Measurements from ENCODE around the gene CRHR2.

CRHR2 gene

DNA sequence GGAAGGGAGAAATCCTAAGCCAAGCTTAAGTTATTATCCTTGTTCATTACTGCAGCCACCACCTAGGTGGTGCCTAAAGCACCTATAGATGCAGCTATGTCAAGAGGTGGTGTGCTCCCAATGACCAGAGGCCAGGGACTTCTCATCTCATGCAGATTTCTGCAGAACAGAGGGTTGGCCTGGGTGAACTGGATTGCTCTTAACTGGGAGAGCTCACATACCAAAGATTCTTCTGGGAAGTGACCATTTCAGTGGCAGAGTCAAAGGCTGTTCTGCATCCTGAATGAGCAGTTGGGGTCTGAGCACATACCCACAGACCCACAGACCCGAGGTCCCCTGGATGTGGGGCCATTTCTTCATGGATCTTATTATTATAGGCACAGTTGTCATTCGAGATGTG is 2.1 kb upstream of the CRHR2 start:
- TF ChIP-seq, protein P1, sequence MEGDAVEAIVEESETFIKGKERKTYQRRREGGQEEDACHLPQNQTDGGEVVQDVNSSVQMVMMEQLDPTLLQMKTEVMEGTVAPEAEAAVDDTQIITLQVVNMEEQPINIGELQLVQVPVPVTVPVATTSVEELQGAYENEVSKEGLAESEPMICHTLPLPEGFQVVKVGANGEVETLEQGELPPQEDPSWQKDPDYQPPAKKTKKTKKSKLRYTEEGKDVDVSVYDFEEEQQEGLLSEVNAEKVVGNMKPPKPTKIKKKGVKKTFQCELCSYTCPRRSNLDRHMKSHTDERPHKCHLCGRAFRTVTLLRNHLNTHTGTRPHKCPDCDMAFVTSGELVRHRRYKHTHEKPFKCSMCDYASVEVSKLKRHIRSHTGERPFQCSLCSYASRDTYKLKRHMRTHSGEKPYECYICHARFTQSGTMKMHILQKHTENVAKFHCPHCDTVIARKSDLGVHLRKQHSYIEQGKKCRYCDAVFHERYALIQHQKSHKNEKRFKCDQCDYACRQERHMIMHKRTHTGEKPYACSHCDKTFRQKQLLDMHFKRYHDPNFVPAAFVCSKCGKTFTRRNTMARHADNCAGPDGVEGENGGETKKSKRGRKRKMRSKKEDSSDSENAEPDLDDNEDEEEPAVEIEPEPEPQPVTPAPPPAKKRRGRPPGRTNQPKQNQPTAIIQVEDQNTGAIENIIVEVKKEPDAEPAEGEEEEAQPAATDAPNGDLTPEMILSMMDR (IDR thresholded peaks at IDR 0.05; ENCODE audit: low read depth, low read length) = 0 out of 2 replicates have a peak, but pooled peaks have one; percentile 4
- no peaks in the 10 kb centered on the region for H3K9me3 ChIP-seq (ENCODE audit: severe bottlenecking)
- no peaks in the 10 kb centered on the region for H3K36me3 ChIP-seq
- no peak for DNase-seq
- H3K27ac ChIP-seq = no peak overlapping the region
- no peak overlapping the region for H3K4me3 ChIP-seq (ENCODE audit: low read depth, low read length)
- H3K27me3 ChIP-seq (ENCODE audit: insufficient read depth, low read depth, severe bottlenecking) = peaks cover 3% of the 10 kb centered on the region

DNA sequence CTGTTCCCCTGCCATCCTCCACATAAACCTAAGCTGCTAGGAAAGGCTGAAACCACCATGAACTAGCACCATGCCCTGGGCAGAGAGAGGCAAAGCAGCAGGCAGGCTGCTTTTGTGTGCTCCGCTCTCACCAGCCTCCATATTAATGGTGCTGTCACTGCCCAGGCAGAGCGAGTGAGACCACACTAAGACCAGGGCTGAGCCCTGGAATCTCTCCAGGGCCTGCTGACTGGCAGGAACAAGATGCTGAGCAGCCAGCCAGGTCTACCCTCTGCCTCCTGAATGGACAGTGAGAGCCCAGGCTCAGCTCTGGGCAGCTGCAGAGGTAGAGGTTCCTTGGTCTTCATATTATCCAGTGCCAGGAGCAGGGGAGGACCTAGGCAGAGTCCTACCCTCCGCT is 1.6 kb upstream of the CRHR2 start:
- no peak for DNase-seq
- no peak overlapping the region for H3K27ac ChIP-seq
- H3K36me3 ChIP-seq = no peaks in the 10 kb centered on the region
- H3K27me3 ChIP-seq (ENCODE audit: insufficient read depth, low read depth, severe bottlenecking) = peaks cover 3% of the 10 kb centered on the region
- TF ChIP-seq, protein P1 (IDR thresholded peaks at IDR 0.05; ENCODE audit: low read depth, low read length) = no peak
- no peaks in the 10 kb centered on the region for H3K9me3 ChIP-seq (ENCODE audit: severe bottlenecking)
- H3K4me3 ChIP-seq (ENCODE audit: low read depth, low read length) = no peak overlapping the region

DNA sequence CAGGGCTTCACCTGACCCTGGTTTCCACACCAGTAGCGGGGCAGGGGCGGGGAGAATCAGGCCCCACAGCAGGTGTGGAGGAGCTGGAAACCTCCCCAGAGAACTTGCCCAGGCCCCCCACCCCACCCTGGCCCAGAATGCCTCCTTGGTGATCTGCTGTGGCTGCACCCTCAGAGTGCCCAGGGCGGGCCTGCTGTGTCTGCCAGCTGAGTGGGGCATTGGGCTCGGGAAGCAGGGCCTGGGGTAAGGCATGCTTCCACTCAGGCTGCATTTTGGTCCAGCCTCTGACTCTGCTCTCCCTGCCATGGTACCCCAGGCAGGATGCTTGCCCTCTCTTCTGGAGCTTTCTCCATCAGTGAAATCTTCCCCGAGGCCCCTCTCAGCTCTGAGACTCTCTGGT is 1.1 kb upstream of the CRHR2 start:
- DNase-seq = no peak
- Histone ChIP-seq H3K27me3 (ENCODE audit: insufficient read depth, low read depth, severe bottlenecking) (peaks cover 3% of the 10 kb centered on the region), H3K4me3 (ENCODE audit: low read depth, low read length) (no peak overlapping the region), H3K9me3 (ENCODE audit: severe bottlenecking) (no peaks in the 10 kb centered on the region), H3K36me3 (no peaks in the 10 kb centered on the region), H3K27ac (no peak overlapping the region)
- TF ChIP-seq, protein P1 (IDR thresholded peaks at IDR 0.05; ENCODE audit: low read depth, low read length) = no peak

DNA sequence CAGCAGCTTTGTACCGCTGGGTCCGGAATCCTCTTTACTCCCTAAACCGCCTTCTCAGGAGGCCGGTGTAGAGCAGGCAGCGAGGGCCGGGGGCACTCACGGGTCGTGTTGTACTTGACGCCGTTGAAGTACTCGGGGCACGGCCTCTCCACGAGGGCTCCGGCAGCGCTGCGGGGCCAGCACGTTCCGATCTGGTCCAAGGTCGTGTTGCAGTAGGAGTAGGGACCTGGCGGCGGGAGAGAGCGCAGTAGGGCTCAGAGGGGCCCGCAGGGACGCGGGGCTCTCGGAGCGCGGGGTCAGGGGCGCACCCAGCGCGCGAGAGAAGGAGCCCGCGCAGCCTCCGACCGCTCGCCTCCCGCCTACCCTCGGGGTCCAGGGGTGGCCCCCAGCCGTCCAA is 443 bp downstream of the CRHR2 start:
- TF ChIP-seq, protein P1 (IDR thresholded peaks at IDR 0.05; ENCODE audit: low read depth, low read length) = no peak
- Histone ChIP-seq H3K9me3 (ENCODE audit: severe bottlenecking) (no peaks in the 10 kb centered on the region), H3K27ac (peak overlapping the region; percentile 18; the same call in 1 of the 2 replicates), H3K4me3 (ENCODE audit: low read depth, low read length) (peak overlapping the region; percentile 57), H3K27me3 (ENCODE audit: insufficient read depth, low read depth, severe bottlenecking) (peaks cover 3% of the 10 kb centered on the region), H3K36me3 (no peaks in the 10 kb centered on the region)
- peak; percentile 36 for DNase-seq

DNA sequence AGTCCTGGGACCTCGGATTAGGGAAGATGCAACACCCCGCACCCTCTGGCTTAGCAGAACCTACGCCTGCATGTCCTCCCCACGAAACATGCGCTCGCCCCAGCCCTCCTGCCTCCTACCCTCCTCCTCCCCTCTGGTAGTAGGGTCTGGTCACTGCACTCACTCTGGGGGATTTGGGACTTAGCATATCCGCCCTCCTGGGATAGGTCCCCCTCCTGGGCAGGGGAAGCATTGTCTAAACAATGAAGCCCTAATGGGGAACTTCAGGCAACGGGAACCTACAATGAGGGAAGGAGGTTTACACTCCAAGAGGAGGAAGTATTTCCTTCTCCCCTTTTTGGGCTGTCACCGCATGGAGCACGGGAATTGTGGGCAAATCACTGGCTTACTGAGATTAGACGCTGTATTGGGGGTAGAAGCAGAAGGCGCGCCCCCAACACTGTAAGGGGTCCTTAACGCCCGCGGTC is 892 bp downstream of the CRHR2 start:
- no peaks in the 10 kb centered on the region for H3K36me3 ChIP-seq
- peak overlapping the region; percentile 57 for H3K4me3 ChIP-seq (ENCODE audit: low read depth, low read length)
- TF ChIP-seq, protein P1 (IDR thresholded peaks at IDR 0.05; ENCODE audit: low read depth, low read length) = peak; percentile 14; the same call in 1 of the 2 replicates
- H3K27me3 ChIP-seq (ENCODE audit: insufficient read depth, low read depth, severe bottlenecking) = peaks cover 3% of the 10 kb centered on the region
- H3K9me3 ChIP-seq (ENCODE audit: severe bottlenecking) = no peaks in the 10 kb centered on the region
- no peak overlapping the region for H3K27ac ChIP-seq
- peak; percentile 39 for DNase-seq

DNA sequence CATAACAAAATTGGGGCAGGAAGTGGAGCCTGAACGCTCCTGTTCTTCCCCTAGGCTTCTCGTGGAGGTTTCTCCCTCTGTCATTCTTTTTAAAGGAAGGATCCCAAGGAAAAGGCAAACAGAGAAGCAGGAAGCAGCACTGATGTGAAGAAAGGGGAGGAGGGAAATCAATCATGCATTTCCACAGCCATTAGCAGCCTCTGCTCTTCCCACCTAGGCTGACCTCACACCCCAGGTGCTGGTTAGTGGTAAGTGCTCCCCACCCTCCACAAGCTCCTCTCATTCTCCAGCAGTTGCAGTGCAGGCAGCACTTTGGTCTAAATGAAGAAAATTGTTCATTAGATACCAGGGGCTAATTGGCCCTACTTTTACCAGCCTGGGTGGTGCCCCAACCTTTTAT is 2.6 kb downstream of the CRHR2 start:
- TF ChIP-seq, protein P1 (IDR thresholded peaks at IDR 0.05; ENCODE audit: low read depth, low read length) = no peak
- Histone ChIP-seq H3K9me3 (ENCODE audit: severe bottlenecking) (no peaks in the 10 kb centered on the region), H3K36me3 (no peaks in the 10 kb centered on the region), H3K4me3 (ENCODE audit: low read depth, low read length) (no peak overlapping the region), H3K27ac (no peak overlapping the region), H3K27me3 (ENCODE audit: insufficient read depth, low read depth, severe bottlenecking) (peaks cover 3% of the 10 kb centered on the region)
- no peak for DNase-seq

Data from WERI-Rb-1 (cell line).